PC-9 (cell line): ENCODE measurements around the gene PPP4R3A. TPM values are rescaled to one million over a fixed set of nuclear protein-coding genes. Genes with fewer than 3 reads are reported as not detected.

Experiments used
- BruUV-seq: library from RNA; stranded (reverse); fragments of 400-500 nt; replicated peaks from 2 replicates; lab custom pipeline; 2021; lab: Mats Ljungman, UMichigan
- CTCF ChIA-PET: fragments of 300-600 bp; sonication (Branson Sonifier 250); formaldehyde crosslinking; loops from one replicate; lab custom pipeline; 2022; ENCODE audit warnings: antibody characterized with exemption; lab: Charles Lee
- POLR2A ChIA-PET: fragments of 300-600 bp; sonication (Branson Sonifier 250); formaldehyde crosslinking; loops from one replicate; lab custom pipeline; 2022; ENCODE audit warnings: antibody characterized with exemption; ENCODE audit not compliant: unreplicated experiment; lab: Charles Lee
- DNase-seq, 2 experiments: peaks; one replicate each; pipeline versions ENCODE4 v3.0.0 to v3.0.0-alpha.2; 2015 to 2022; ENCODE audit warnings: mixed read lengths in 1 of 2
- H2AFZ ChIP-seq: fragments of 200-600 bp; sonication (generic); 2 replicates; pipeline ENCODE4 v1.8.1; 2017; ENCODE audit warnings: antibody characterized with exemption
- H3F3A ChIP-seq: fragments of 200-600 bp; sonication (generic); 2 replicates; pipeline ENCODE4 v1.8.1; 2017; ENCODE audit warnings: antibody characterized with exemption, mild to moderate bottlenecking, low read depth; ENCODE audit not compliant: insufficient read depth
- H3K27ac ChIP-seq: fragments of 200-600 bp; sonication (generic); 2 replicates; pipeline ENCODE4 v1.6.1; 2016; ENCODE audit warnings: mixed run types
- H3K27me3 ChIP-seq: fragments of 200-600 bp; sonication (generic); 2 replicates; pipeline ENCODE4 v1.6.1; 2016; ENCODE audit warnings: low read depth, mixed run types; ENCODE audit not compliant: insufficient read depth
- H3K36me3 ChIP-seq: fragments of 200-600 bp; sonication (generic); 2 replicates; pipeline ENCODE4 v1.6.1; 2016; ENCODE audit warnings: low read depth, mixed run types
- H3K4me1 ChIP-seq: fragments of 200-600 bp; sonication (generic); replicated peaks from 2 replicates; pipeline ENCODE4 v1.6.1; 2016; ENCODE audit warnings: mixed run types; ENCODE audit not compliant: insufficient read depth
- H3K4me2 ChIP-seq: fragments of 200-600 bp; sonication (generic); 2 replicates; pipeline ENCODE4 v1.6.1; 2017; ENCODE audit warnings: mixed run types
- H3K4me3 ChIP-seq: fragments of 200-600 bp; sonication (generic); 2 replicates; pipeline ENCODE4 v1.6.1; 2016; ENCODE audit warnings: mixed run types
- H3K79me2 ChIP-seq: fragments of 200-600 bp; sonication (generic); 2 replicates; pipeline ENCODE4 v1.6.1; 2017; ENCODE audit warnings: low read depth, mixed run types
- H3K9me2 ChIP-seq: fragments of 200-600 bp; sonication (generic); 2 replicates; pipeline ENCODE4 v1.8.1; 2017; ENCODE audit warnings: mild to moderate bottlenecking; ENCODE audit not compliant: insufficient read depth
- H3K9me3 ChIP-seq: fragments of 200-600 bp; sonication (generic); 2 replicates; pipeline ENCODE4 v1.8.1; 2016; ENCODE audit warnings: low read depth; ENCODE audit not compliant: insufficient read depth
- H4K20me1 ChIP-seq: fragments of 200-600 bp; sonication (generic); 2 replicates; pipeline ENCODE4 v1.8.1; 2017; ENCODE audit not compliant: insufficient read depth
- EZH2 ChIP-seq: fragments of 200-600 bp; sonication (generic); IDR thresholded peaks from 2 replicates; pipeline ENCODE4 v1.8.0; 2017; ENCODE audit warnings: antibody characterized with exemption, low read depth
- intact Hi-C: fragments of 100-400 bp; cut with micrococcal nuclease; formaldehyde crosslinking; loops from one replicate; pipeline ENCODE4 v1.10.0; 2022; ENCODE audit not compliant: unreplicated experiment
- total RNA-seq: library from RNA; stranded (reverse); gene quantifications from 2 replicates; pipeline ENCODE4 v1.2.3, GENCODE V29; 2021
- TF ChIP-seq, protein P1 (sequence below): fragments of 200-600 bp; sonication (generic); conservative IDR thresholded peaks from 2 replicates; pipeline ENCODE4 v1.6.1; 2017; ENCODE audit warnings: mixed run types, antibody characterized with exemption, mild to moderate bottlenecking, moderate library complexity

Gene PPP4R3A
- total RNA-seq, 1 experiment from 2014 or later = 14.8 TPM

DNA sequence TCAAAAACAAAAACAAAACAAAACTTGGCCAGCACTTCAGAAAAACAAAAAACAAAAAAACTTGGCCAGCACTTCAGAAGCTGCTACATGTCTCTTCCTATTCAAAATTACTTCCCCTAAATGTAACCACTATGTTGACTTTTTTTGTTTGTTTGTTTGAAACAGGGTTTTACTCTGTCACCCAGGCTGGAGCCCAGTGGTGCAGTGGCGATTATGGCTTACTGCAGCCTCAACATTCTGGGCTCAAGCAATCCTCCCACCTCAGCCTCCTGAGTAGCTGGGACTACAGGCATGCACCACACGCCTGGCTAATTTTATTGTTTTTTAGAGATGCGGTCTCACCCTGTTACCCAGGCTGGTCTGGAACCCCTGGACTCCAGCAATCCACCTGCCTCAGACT, 38.0 kb upstream of the PPP4R3A start:
- no TSS peak for BruUV-seq
- Histone ChIP-seq H3K9me2 (no peaks in the 10 kb centered on the region), H3K27me3 (no peaks in the 10 kb centered on the region), H3K4me2 (no peak overlapping the region), H3K4me1 (no peaks in the 10 kb centered on the region), H3K36me3 (no peaks in the 10 kb centered on the region), H3K9me3 (no peaks in the 10 kb centered on the region), H2AFZ (no peak overlapping the region), H3K4me3 (no peak overlapping the region), H4K20me1 (no peaks in the 10 kb centered on the region), H3F3A (no peaks in the 10 kb centered on the region), H3K79me2 (no peaks in the 10 kb centered on the region), H3K27ac (no peak overlapping the region)
- no peak for DNase-seq
- TF ChIP-seq, protein P1, sequence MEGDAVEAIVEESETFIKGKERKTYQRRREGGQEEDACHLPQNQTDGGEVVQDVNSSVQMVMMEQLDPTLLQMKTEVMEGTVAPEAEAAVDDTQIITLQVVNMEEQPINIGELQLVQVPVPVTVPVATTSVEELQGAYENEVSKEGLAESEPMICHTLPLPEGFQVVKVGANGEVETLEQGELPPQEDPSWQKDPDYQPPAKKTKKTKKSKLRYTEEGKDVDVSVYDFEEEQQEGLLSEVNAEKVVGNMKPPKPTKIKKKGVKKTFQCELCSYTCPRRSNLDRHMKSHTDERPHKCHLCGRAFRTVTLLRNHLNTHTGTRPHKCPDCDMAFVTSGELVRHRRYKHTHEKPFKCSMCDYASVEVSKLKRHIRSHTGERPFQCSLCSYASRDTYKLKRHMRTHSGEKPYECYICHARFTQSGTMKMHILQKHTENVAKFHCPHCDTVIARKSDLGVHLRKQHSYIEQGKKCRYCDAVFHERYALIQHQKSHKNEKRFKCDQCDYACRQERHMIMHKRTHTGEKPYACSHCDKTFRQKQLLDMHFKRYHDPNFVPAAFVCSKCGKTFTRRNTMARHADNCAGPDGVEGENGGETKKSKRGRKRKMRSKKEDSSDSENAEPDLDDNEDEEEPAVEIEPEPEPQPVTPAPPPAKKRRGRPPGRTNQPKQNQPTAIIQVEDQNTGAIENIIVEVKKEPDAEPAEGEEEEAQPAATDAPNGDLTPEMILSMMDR = no peak
- no peak for TF ChIP-seq EZH2
- CTCF ChIA-PET = no interaction called here
- intact Hi-C loops = no loop called here
- POLR2A ChIA-PET = no interaction called here

DNA sequence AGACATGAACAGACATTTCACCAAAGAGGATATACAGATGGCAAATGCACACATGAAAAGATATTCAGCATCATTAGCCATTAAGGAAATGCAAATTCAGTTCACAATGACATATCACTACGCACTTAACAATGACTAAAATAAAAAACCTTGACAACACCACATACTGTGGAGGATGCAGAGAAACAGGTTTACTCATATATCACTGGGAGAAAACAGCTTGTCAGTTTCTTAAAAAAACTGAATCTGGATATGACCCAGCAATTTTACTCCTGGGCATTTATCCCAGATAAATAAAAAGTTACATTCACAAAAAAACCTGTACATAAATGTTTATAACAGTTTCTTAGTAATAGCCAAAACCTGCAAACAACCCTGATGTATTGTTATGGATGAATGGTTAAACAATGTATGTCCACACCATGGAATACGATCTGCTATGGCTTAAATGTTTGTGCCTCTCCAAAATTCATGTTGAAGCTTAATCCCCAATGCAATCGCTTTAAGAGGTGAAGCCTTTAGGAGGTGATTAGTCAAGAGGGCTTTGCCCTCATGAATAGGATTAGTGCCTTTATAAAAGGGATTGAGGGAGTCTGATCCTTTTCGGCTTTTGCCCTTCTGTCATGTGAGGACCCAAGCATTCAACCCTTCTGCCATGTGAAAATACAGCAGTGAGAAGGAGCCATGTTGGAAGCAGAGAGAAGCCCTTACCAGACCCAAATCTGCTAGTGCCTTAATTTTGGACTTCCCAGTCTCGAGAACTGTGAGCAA, 36.0 kb upstream of the PPP4R3A start:
- Histone ChIP-seq H3K79me2 (no peaks in the 10 kb centered on the region), H3K4me1 (no peaks in the 10 kb centered on the region), H3K4me2 (no peak overlapping the region), H4K20me1 (no peaks in the 10 kb centered on the region), H3K27ac (no peak overlapping the region), H2AFZ (no peak overlapping the region), H3K9me2 (no peaks in the 10 kb centered on the region), H3F3A (no peaks in the 10 kb centered on the region), H3K36me3 (no peaks in the 10 kb centered on the region), H3K9me3 (no peaks in the 10 kb centered on the region), H3K4me3 (no peak overlapping the region), H3K27me3 (no peaks in the 10 kb centered on the region)
- ChIA-PET POLR2A (no interaction called here), CTCF (no interaction called here)
- DNase-seq = peak in 1 of 2 experiments; percentile 53
- intact Hi-C loops = no loop called here
- no TSS peak for BruUV-seq
- TF ChIP-seq EZH2 = no peak
- TF ChIP-seq, protein P1 = no peak

DNA sequence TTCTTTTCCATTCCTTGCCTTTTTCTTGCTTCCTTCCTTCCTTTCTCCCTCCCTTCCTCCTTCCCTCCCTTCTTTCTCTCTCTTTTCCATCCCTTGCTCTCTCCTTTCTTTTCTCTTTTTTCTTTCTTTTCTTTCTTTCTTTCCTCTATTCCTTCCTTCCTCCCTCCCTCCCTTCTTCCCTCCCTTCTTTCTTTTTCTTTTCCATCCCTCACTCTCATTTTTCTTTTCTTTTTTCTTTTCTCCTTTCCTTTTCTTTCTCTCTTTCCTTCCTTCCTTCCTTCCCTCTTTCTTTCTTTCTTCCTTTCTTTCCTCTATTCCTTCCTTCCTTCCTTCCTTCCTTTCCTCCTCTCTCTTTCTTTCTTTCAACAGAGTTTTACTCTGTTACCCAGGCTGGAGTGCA, 35.1 kb upstream of the PPP4R3A start:
- H3K4me2 ChIP-seq = no peak overlapping the region
- H4K20me1 ChIP-seq = no peaks in the 10 kb centered on the region
- TF ChIP-seq, protein P1 = no peak
- TF ChIP-seq EZH2 = no peak
- H3K9me2 ChIP-seq = no peaks in the 10 kb centered on the region
- DNase-seq = no peak
- ChIA-PET POLR2A (no interaction called here), CTCF (no interaction called here)
- no TSS peak for BruUV-seq
- H3K79me2 ChIP-seq = no peaks in the 10 kb centered on the region
- H3K27me3 ChIP-seq = no peaks in the 10 kb centered on the region
- no peaks in the 10 kb centered on the region for H3K4me1 ChIP-seq
- intact Hi-C loops = no loop called here
- no peak overlapping the region for H3K27ac ChIP-seq
- H3K9me3 ChIP-seq = no peaks in the 10 kb centered on the region
- no peaks in the 10 kb centered on the region for H3K36me3 ChIP-seq
- H3K4me3 ChIP-seq = no peak overlapping the region
- no peaks in the 10 kb centered on the region for H3F3A ChIP-seq
- H2AFZ ChIP-seq = no peak overlapping the region
